GM12801 (cell line): ENCODE measurements around the gene ELL2.

Experiments
- TF ChIP-seq, protein P1 (sequence below): IDR thresholded peaks from one replicate; pipeline ENCODE4 v1.5.1; 2011; ENCODE audit warnings: control low read depth; ENCODE audit not compliant: insufficient read length; ENCODE audit errors: extremely low read depth

Gene ELL2

DNA sequence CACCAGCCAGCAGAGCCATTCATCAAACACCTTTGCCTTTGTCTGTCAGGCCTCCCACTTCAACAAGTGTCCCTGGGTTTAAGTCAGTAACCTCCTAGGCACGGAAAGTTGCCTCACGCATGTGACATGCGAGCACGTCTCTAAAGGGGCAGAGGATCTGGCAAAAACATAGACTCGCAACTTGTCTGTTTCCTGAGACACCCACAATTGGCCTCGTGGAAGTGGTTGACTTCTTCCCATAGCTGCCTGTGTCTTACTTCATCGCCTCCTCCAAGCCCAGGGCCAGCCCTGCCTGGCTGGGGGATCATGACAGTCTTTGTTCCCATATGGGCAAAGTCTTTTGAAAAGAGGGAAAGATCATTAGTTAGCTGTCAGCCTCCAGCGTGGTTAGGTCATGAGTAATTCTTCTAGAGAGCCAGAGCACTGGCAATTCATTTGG, 103.6 kb downstream of the ELL2 start:
- TF ChIP-seq, protein P1, sequence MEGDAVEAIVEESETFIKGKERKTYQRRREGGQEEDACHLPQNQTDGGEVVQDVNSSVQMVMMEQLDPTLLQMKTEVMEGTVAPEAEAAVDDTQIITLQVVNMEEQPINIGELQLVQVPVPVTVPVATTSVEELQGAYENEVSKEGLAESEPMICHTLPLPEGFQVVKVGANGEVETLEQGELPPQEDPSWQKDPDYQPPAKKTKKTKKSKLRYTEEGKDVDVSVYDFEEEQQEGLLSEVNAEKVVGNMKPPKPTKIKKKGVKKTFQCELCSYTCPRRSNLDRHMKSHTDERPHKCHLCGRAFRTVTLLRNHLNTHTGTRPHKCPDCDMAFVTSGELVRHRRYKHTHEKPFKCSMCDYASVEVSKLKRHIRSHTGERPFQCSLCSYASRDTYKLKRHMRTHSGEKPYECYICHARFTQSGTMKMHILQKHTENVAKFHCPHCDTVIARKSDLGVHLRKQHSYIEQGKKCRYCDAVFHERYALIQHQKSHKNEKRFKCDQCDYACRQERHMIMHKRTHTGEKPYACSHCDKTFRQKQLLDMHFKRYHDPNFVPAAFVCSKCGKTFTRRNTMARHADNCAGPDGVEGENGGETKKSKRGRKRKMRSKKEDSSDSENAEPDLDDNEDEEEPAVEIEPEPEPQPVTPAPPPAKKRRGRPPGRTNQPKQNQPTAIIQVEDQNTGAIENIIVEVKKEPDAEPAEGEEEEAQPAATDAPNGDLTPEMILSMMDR = no peak

DNA sequence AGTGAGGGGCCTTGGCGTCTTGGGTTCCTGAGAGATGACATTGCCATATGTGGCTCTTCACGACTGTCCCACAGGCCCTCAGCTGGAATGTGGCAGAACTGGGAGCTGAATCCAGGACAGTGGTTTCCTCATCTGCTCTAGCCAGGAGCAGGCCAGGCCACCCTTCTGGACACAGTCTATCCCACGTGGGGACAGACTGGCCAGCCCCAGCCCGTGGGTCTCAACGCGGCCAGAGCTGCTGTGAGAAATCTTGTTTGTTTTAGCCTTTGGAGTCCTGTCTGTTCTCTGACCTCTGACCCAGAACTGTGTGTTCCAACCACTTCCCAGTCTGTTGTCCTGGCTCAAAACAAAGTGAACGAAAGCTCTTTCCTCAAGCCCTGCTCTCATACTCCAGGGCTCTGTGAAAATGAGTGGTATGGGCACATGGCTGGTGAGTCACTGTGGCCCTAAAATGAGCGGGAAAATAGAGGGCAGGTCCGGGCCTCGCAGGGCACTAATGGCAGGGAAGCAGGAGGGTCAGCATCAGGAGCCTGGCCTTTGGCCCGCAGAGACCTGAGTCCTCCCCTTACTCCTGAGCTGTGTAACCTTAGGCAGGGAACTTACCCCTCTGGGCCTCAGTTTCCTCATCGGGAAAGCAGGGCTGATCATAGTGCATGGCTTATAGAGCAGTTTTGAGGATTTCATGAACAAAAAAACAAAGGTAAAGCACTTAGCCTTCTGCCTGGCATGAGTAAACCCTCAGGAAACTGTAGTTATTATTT, 104.3 kb downstream of the ELL2 start:
- TF ChIP-seq, protein P1 = no peak

GRCh38 chr5:95856501-95856981, 105.1 kb downstream of the ELL2 start:
- TF ChIP-seq, protein P1 = no peak

DNA sequence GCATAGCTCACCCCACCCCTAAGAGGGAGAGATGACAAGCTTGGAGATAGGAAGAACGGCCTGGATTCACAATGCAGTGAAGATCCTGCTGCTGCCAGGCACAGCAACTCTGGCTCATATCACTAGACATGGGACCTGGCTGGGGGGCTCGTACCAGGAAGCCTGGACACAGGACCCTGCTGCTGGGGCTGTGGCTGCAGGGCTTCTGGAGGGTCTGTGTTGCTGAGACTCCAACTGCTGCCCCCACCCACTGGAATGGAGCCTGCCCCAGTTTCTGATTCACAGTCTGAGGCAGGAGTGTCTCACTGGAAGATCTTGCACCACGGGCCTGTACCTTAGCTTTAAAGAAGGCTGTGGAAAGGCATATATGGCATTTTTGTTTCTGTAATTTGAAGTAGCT, 108.2 kb downstream of the ELL2 start:
- TF ChIP-seq, protein P1 = no peak

GRCh38 chr5:95852567-95852966, 109.1 kb downstream of the ELL2 start:
- TF ChIP-seq, protein P1 = no peak

DNA sequence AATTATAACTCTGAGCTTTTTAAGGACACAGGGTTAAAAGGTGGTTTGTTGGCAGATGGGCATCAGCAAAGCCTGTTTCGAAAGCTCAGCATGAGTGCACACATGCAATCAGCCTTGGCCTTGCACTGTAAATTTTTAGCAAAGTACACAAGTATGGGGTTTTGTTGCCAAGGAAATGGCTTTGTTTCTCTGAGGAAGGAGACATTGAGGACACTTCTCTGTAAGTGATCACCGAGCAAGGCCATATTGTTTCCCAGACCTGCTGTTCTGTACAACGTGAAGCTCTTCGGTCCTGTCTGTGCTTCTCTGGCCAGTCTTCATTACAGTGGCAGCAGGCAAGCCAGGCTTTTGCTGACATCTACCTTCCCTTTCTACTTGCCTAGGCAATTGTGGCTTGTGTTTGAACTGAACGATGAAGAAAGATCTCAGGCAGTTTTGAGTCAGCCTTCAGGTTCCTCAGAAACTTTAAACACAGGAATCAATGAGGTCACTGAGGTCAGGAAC, 111.2 kb downstream of the ELL2 start:
- TF ChIP-seq, protein P1 = no peak

DNA sequence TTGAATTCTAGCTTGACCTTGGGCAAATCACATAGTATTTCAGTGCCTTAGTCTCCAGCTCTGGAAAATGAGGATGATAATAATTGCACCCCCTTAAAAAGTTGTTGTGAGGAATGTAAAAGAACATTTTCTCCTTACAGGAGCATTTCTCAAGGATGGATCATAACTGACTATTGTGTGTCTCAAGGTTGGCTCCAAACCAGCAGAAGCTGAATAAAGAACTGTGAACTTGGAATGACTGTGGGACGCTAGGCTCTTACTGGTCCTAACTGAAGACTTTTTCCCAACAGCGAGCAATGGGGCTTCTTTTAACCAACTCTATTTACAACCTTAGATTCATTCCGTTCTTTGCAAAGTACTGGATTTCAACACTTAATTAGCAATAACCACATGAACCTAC, 113.0 kb downstream of the ELL2 start:
- TF ChIP-seq, protein P1 = no peak
